Fibroblast of the conjunctiva (primary cell): ENCODE data around the gene TMEM144.
"Not testable (repeated sequence)": the region's sequence is repeated elsewhere in the genome, so short reads cannot be mapped to it uniquely, and the experiment has no call there.

Experiments used
- DNase-seq: peaks from one replicate; pipeline ENCODE4 v3.0.0-alpha.2; 2010; ENCODE audit warnings: low read depth

Gene TMEM144

DNA sequence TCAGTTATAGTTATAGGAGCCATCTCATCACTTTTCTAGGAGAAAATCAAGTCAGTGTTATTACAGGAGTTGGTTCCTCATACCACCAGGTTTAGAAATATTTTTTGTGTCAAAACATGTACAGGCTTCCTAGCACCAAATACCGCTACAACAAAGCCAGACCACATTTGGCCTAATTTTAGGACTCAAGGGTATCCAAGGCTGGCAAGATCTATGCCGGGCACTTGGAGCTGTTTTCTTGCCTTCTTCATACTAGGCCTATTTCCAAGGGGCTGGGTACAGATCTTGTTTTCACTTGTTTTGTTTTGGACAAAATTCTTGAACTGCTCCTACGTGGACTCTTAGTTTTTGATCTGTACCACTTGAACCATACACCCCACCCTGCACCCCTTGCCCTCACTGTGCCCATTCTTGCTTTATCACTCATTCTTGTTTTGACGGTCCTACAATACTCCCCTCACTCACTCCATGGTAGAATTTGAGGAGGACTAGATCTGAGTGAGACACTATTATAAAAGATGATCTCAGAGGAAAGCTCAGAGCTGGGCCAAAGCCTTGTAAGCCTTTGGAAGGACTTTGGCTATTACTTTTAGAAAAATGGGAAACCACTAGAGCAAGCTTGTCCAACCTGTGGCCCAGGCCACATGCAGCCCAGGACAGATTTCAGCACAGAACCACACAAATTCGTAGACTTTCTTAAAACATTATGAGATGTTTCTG is 17.7 kb upstream of the TMEM144 start:
- no peak for DNase-seq

DNA sequence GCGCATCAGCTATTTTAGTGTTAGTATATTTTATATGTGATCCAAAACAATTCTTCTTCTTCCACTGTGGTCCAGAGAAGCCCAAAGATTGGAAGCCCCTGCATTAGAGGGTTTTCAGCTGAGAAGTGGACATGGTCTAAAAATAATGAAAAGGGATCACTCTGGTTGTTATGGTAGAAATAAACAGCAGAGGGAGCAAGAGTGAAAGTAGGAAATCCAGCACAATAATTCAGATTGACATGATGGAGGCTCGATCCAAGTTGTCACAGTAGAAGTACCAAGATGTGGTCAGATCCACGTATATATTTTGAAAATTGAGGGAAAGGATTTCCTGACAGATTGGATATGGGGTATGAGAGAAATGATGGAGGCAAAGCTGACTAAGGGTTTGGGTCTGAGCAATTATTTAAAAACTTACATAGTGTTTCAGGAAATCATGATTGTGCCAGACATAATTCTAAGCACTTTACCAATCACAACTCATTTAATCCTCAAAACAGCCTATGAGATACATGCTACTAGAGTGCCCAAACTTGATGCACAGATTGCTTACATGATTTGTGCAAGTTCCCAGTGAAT is 17.0 kb upstream of the TMEM144 start:
- DNase-seq: no peak

- no peak for DNase-seq
Measured at GRCh38 chr4:158195297-158195696, 15.0 kb upstream of the TMEM144 start.

- DNase-seq: no peak
Measured at GRCh38 chr4:158197194-158197776, 13.0 kb upstream of the TMEM144 start.

DNA sequence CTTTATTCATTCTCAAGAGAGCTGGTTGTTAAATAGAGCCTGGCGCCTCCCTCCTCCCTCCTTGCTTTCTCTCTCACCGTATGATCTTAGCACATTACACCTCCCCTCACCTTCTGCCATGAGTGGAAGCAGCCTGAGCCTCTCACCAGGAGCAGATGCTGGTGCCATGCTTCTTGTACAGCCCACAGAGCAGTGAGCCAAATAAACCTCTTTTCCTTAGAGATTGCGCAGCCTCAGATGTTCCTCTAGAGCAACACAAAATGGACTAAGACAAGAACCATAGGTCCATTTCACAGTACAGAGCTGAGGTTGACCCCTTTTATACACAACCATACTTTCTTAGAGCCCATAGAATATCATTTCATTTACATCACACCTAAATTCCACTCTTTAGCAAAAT is 10.1 kb upstream of the TMEM144 start:
- no peak for DNase-seq

DNA sequence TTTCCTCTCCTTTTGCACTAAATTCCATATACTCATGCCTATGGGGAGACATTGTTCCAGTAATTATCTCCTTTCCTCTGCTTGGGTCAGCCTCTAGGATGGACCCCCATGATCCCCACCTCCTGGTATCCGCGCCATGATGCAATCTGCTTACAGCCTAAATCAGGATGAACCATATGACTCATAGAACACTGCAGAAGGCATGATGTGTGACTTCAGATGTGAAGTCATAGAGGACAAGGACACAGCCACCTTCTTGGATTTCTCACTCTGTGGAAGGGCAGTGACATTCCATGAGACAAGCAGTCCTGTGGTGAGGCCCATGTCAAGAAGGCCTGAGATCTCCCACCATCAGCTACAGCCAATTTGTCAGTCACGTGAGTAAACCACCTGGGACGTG is 9.0 kb upstream of the TMEM144 start:
- no peak for DNase-seq

- DNase-seq: no peak
Measured at GRCh38 chr4:158201876-158202275, 8.4 kb upstream of the TMEM144 start.

- no peak for DNase-seq
Measured at GRCh38 chr4:158202481-158202880, 7.8 kb upstream of the TMEM144 start.

GRCh38 chr4:158203436-158203835 is 6.8 kb upstream of the TMEM144 start:
- no peak for DNase-seq

DNA sequence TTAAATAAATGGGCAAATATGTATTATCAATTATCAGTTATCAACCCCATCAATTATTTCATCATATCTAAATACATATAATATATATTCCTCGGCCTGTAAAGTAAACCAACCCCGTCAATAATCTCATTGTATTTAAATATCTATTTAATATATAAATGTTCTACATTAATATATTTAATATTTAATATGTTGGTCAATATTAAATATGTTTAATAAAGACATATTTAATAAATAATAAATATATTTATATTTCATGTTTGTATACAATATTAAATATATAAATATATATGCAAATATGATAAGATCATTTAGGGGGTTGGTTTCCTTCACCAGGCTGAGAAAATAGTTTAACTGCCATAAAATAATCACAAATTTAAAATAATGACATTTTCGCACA is 6.4 kb upstream of the TMEM144 start:
- DNase-seq: no peak

GRCh38 chr4:158208963-158209640 is 1.2 kb upstream of the TMEM144 start:
- no peak for DNase-seq

GRCh38 chr4:158211222-158211621 is 936 bp downstream of the TMEM144 start:
- DNase-seq: no peak

DNA sequence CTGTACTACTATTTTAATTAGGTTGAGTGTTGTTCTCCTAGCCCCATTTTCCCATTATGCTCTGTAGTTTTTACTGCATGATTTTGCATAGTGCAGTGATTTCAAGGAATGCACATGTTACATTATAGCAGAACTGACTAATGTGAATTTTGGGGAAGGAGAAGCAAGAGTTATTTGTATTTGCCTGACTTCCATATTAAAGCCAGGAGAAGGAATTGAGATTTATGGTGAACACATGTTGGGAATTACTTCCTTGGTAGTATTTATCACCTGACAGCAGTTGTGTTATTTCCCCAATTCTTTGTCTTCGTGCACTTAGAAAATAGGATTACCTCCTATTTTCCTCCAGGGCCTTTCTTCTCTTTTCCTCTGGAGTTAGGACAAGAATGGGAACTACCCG is 3.2 kb downstream of the TMEM144 start:
- DNase-seq: no peak

DNA sequence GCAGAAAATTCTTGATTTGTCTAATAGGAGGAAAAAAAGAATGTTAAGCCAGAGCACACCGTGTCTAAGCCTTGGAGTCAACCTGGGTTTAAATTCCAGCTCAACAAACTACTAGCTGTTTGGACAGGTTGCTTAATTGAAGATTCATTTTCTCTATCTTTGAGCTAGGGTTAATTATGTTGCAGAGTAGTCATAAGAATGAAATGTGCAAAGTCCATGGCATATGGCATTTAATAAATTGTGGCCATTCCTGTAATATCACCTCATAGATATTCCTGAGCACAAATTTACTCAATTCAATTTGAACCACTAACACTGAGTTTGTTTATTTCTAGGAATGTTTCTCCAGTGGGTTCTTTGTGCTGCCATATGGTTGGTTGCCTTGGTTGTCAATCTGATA is 4.6 kb downstream of the TMEM144 start:
- no peak for DNase-seq

GRCh38 chr4:158217763-158218162 is 7.5 kb downstream of the TMEM144 start:
- no peak for DNase-seq

GRCh38 chr4:158219623-158220022 is 9.3 kb downstream of the TMEM144 start:
- no peak for DNase-seq

- DNase-seq: not testable (repeated sequence)
Measured at GRCh38 chr4:158224318-158224717, 14.0 kb downstream of the TMEM144 start.

DNA sequence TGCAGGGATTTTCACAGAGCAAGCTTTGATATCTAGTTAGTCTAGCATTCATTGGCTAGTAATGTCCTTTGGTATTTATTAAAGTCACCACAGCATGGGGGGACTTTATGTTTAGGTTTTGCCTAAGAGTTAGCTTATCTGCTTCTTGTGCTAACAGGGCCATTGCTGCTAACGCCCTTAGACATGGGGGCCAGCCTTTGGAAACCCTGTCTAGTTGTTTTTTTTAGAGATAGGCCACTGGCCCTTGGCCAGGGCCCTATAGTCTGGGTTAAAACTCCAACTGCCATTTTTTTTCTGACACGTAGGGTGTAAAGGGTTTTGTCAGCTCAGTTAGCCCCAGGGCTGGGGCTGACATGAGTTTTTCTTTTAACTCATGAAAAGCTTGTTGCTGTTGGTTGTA is 14.7 kb downstream of the TMEM144 start:
- not testable (repeated sequence) for DNase-seq

DNA sequence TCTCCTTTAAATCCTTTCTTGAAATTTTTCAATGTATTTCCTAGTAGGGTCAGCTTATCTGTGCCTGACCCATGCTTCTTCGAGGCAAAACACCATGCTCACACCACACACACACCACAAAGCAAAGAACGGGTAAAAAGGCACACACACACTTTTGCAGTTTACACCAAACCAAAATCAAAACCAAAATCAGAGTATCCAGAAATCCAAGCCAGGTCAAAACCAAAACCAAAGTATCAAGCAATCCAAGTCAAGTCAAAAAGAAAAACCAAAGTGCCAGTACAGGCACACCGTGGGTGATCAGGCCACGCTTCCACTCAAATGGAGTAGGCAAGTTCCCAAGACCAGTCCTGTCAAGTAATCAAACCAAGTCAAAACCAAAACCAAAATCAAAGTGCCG is 17.6 kb downstream of the TMEM144 start:
- not testable (repeated sequence) for DNase-seq

GRCh38 chr4:158228399-158228798 is 18.1 kb downstream of the TMEM144 start:
- not testable (repeated sequence) for DNase-seq

DNA sequence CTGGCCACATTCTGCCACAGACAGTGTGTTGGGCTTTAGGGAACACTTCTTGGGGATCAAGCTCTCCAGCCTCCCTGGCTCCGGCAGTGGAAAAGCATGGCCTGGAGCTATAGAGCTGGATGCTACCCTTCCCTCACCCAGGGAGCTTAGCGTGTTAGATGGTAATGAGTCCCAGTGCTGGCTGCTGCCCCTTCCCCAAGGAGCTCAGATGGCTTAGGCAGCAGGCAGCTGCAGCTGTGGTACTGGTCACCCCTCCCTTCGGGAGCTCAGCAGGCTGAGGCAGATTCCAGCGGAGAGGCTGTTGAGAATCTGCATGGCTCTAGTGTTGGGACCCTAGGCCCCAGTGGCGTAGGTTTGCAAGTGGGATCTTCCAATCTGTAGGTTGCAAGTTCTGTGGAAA is 19.5 kb downstream of the TMEM144 start:
- DNase-seq: no peak

DNA sequence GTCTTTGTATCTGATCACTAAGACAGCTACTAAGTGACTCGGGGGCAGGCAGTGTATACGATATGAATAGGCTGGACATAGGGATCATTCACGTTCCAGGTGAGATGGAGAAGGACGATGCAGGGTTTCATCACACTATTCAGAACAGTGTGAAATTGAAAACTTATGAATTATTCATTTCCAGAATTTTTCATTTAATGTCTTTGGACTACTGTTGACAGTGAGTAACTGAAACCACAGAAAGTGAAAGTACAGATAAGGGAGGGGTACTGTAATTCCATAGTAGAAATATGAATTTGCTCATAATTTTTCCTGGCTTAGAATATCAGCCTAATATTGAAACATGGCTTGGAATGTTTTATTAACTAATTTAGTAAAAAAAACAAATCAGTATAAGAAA is 24.4 kb downstream of the TMEM144 start:
- DNase-seq: no peak
